Gastrocnemius medialis (tissue), 4 donors: ENCODE results near the gene GOLGB1. TPM values are rescaled to one million over a fixed set of nuclear protein-coding genes. Genes with fewer than 3 reads are reported as not detected.

Experiments used
- ATAC-seq, 2 donors: fragments of 150-250 bp; one replicate each; pipeline ENCODE4 v1.9.1; 2016
- DNase-seq, 2 donors: peaks; one replicate each; pipeline ENCODE4 v3.0.0-alpha.2; 2019
- H3K27ac ChIP-seq, 4 donors: fragments of 200-600 bp; sonication (generic); 1 replicate in 1 of 4; 2 replicates in 3 of 4; pipeline ENCODE4 v1.5.1; 2016 to 2018; ENCODE audit warnings: mild to moderate bottlenecking in 2 of 4, moderate library complexity in 1 of 4
- H3K27me3 ChIP-seq, 3 donors: fragments of 200-600 bp; sonication (generic) in 2 of 3; 1 replicate in 1 of 3; 2 replicates in 2 of 3; pipeline versions ENCODE4 v1.5.1 to v1.6.0; 2016 to 2019; ENCODE audit warnings: mild to moderate bottlenecking in 1 of 3, moderate library complexity in 1 of 3
- H3K36me3 ChIP-seq, 2 donors: fragments of 200-600 bp; sonication (generic) in 1 of 2; one replicate each; pipeline ENCODE4 v1.5.1; 2017 to 2018
- H3K4me1 ChIP-seq, 2 donors: fragments of 200-600 bp; sonication (generic) in 1 of 2; one replicate each; pipeline ENCODE4 v1.5.1; 2016 to 2017; ENCODE audit warnings: mild to moderate bottlenecking in 2 of 2
- H3K4me3 ChIP-seq, 4 donors: fragments of 200-600 bp; sonication (generic) in 3 of 4; 1 replicate in 1 of 4; 2 replicates in 3 of 4; pipeline ENCODE4 v1.5.1; 2016 to 2019; ENCODE audit warnings: mild to moderate bottlenecking in 2 of 4
- H3K9me3 ChIP-seq, 3 donors: fragments of 200-600 bp; sonication (generic) in 2 of 3; 1 replicate in 1 of 3; 2 replicates in 2 of 3; pipeline ENCODE4 v1.5.1; 2016 to 2019
- POLR2A ChIP-seq, 2 donors: fragments of 450-650 bp; IDR thresholded peaks; one replicate each; pipeline ENCODE4 v1.6.1; 2017; ENCODE audit warnings: antibody characterized with exemption in 2 of 2, mild to moderate bottlenecking in 2 of 2, moderate library complexity in 2 of 2
- in situ Hi-C, 4 donors: fragments of 200-750 bp; cut with MboI; loops; one replicate each; pipeline versions ENCODE4 v1.15.0 to v1.8.0; 2017; ENCODE audit warnings: low sequenced_read_pairs in 4 of 4
- intact Hi-C: fragments of 100-400 bp; cut with DNase I; formaldehyde crosslinking; loops from one replicate; pipeline ENCODE4 v1.15.1; 2023; ENCODE audit warnings: low total_unique reads
- total RNA-seq, 4 donors: library from RNA; depleted of rRNA; stranded (reverse); fragments of >200 nt; gene quantifications; one replicate each; pipeline versions ENCODE4 v1.1.0 to v1.2.3, GENCODE V29; 2016
- TF ChIP-seq, protein P1 (sequence below), 5 experiments: fragments of 450-650 bp in 3 of 5; fragments of 200-600 bp in 2 of 5; sonication (generic) in 2 of 5; IDR thresholded peaks in 4 of 5; conservative IDR thresholded peaks in 1 of 5; 1 replicate in 4 of 5; 2 replicates in 1 of 5; pipeline ENCODE4 v1.5.1; 2016 to 2019; ENCODE audit warnings: antibody characterized with exemption in 5 of 5, mild to moderate bottlenecking in 3 of 5, moderate library complexity in 3 of 5

The GOLGB1 gene
- total RNA-seq, 4 donors from 2014 or later = 18.1 to 31.6 (median 26.7) TPM

DNA sequence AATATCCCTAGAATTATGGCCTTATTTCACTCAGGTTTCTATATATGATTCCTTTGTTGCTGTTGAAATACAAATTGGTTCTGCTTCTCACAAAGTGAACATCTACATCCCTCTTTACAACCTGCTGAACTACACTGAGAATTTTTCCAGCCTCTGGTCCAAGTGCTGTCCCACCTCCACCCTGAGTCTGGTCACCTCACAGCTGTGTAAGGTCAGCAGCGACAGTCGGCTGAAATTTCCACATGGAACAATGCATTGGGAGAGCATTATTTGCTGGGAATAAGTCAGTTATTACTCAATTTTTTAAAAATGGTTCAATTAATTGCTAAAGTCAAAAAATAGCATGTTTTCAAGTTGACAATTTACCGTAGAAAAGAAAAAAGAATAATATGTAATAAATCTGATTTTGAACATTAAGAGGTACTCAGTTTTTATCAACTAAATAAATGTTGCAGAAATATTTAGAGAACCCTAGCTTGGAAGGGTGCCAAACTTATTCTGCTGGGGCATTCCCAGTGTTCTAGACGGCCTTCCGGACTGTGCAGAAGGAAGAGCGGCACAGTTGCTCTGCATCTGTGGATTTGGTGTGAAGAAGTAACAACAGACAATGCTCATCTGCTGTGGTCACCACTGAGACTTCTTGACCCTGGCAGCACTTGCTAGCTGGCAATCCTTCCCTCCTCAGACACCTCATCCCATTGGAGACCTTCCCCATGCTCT lies 90.7 kb downstream of the GOLGB1 start:
- Histone ChIP-seq H3K4me3 (peak overlapping the region in 1 of 4 donors; percentile 3), H3K4me1 (peaks cover 8 to 12% of the 10 kb centered on the region in 2 donors), H3K36me3 (peaks cover 0 to 1% of the 10 kb centered on the region in 2 donors), H3K9me3 (no peaks in the 10 kb centered on the region), H3K27me3 (no peaks in the 10 kb centered on the region), H3K27ac (no peak overlapping the region)
- DNase-seq (no peak), ATAC-seq (no peak)
- TF ChIP-seq, protein P1, sequence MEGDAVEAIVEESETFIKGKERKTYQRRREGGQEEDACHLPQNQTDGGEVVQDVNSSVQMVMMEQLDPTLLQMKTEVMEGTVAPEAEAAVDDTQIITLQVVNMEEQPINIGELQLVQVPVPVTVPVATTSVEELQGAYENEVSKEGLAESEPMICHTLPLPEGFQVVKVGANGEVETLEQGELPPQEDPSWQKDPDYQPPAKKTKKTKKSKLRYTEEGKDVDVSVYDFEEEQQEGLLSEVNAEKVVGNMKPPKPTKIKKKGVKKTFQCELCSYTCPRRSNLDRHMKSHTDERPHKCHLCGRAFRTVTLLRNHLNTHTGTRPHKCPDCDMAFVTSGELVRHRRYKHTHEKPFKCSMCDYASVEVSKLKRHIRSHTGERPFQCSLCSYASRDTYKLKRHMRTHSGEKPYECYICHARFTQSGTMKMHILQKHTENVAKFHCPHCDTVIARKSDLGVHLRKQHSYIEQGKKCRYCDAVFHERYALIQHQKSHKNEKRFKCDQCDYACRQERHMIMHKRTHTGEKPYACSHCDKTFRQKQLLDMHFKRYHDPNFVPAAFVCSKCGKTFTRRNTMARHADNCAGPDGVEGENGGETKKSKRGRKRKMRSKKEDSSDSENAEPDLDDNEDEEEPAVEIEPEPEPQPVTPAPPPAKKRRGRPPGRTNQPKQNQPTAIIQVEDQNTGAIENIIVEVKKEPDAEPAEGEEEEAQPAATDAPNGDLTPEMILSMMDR (IDR thresholded peaks at IDR 0.05 in 4 of 5, conservative IDR thresholded peaks at IDR 0.05 in 1 of 5) = no peak
- TF ChIP-seq POLR2A (IDR thresholded peaks at IDR 0.05) = no peak
- intact Hi-C loops (no loop called here), in situ Hi-C loops (no loop called here)

DNA sequence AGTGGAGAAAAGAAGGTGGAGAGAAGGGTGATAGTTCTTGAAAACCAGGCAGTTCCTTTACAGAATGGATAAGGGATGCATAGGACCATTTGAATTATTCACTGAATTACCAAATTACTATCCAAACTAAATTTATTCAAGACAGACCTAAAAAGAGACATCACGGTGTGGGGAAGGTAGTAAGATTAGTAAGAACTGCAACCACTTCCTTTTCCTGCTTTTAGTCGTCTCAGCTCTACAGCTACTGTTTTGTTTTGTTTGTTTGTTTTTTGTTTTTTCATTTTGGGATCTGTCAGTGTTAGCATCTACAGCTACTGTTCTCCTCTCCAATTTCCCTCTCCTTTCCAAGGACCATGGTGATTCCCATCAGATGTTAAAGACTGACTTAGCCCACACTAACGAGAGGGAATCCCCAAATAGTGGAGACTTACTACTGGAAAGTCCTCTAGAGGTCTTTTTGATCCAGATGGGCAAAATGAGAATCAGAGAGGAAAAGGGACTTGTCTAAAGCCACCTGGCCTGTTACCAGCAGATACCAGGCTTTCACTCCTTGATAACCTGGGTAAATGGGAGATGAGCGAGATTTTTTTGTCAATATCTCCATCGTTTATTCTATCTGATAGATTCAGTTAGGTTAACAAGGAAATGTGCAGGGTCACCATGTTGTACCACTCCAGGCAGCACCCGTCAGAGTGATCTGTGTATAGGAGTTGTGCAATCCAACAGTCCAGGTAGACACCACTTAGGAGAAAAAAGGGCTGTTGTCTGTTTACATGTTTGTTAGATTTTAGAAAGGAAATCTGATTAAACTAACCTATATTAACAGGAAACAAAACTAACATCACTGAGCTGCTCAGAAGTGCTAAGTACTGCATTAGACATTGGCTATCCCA lies 94.8 kb downstream of the GOLGB1 start:
- intact Hi-C loops = no loop called here
- in situ Hi-C loops = no loop called here
- Histone ChIP-seq H3K36me3 (no peaks in the 10 kb centered on the region), H3K27me3 (no peaks in the 10 kb centered on the region), H3K27ac (no peak overlapping the region), H3K9me3 (no peaks in the 10 kb centered on the region), H3K4me1 (peaks cover 0 to 6% of the 10 kb centered on the region in 2 donors), H3K4me3 (no peak overlapping the region)
- no peak for DNase-seq
- no peak for ATAC-seq
- TF ChIP-seq POLR2A (IDR thresholded peaks at IDR 0.05) = no peak
- TF ChIP-seq, protein P1 (IDR thresholded peaks at IDR 0.05 in 4 of 5, conservative IDR thresholded peaks at IDR 0.05 in 1 of 5) = no peak

DNA sequence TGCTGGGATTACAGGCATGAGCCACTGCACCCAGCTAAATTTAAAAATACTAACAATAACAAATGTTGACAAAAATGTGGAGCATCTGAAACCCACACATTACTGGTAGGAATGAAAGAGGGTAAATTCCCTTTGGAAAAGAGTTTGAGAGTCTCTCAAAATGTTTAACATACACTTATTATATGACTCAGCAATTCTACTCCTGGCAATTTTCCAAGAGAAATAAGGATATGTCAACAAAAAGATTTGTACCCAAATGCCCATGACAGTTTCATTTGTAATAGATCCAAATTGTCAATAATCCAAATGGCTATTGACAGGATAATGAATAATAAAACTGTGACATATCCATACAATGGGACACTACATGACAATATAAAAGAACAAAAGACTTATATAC lies 97.9 kb downstream of the GOLGB1 start:
- peaks cover 17 to 21% of the 10 kb centered on the region in 2 donors for H3K4me1 ChIP-seq
- ATAC-seq (no peak), DNase-seq (no peak)
- intact Hi-C loops = no loop called here
- H3K27me3 ChIP-seq = no peaks in the 10 kb centered on the region
- no peak overlapping the region for H3K4me3 ChIP-seq
- no peaks in the 10 kb centered on the region for H3K9me3 ChIP-seq
- H3K36me3 ChIP-seq = no peaks in the 10 kb centered on the region
- H3K27ac ChIP-seq = peak overlapping the region; percentile 7 to 38 (median 26)
- TF ChIP-seq, protein P1 (IDR thresholded peaks at IDR 0.05 in 4 of 5, conservative IDR thresholded peaks at IDR 0.05 in 1 of 5) = no peak
- no peak for TF ChIP-seq POLR2A (IDR thresholded peaks at IDR 0.05)
- in situ Hi-C loops = no loop called here

GRCh38 chr3:121649645-121650044 lies 99.9 kb downstream of the GOLGB1 start:
- in situ Hi-C loops (no loop called here), intact Hi-C loops (loop anchor here (2.0 kb wide), 1 partner anchor 57 kb away; the partner anchor contains the start of gene FBXO40)
- TF ChIP-seq, protein P1 (IDR thresholded peaks at IDR 0.05 in 4 of 5, conservative IDR thresholded peaks at IDR 0.05 in 1 of 5) = no peak
- no peak for TF ChIP-seq POLR2A (IDR thresholded peaks at IDR 0.05)
- Histone ChIP-seq H3K27ac (peak overlapping the region; percentile 83 to 87 (median 84)), H3K27me3 (no peaks in the 10 kb centered on the region), H3K36me3 (no peaks in the 10 kb centered on the region), H3K4me3 (no peak overlapping the region), H3K4me1 (peaks cover 17 to 21% of the 10 kb centered on the region in 2 donors), H3K9me3 (no peaks in the 10 kb centered on the region)
- no peak for ATAC-seq
- DNase-seq = no peak
